Smooth muscle cell (in vitro differentiated cells): ENCODE data around the gene KIF6. TPM values are rescaled to one million over a fixed set of nuclear protein-coding genes. Genes with fewer than 3 reads are reported as not detected.

Source experiments
- DNase-seq: peaks from one replicate; lab custom pipeline; 2025; ENCODE audit not compliant: unreplicated experiment; lab: John Stamatoyannopoulos, UW
- H2AFZ ChIP-seq: fragments of 200-600 bp; sonication (generic); 2 replicates; pipeline ENCODE4 v1.6.0; 2016; ENCODE audit warnings: antibody characterized with exemption, low read depth, mild to moderate bottlenecking
- H3F3A ChIP-seq: fragments of 200-600 bp; sonication (generic); 2 replicates; pipeline ENCODE4 v1.6.0; 2017; ENCODE audit warnings: antibody characterized with exemption, low read depth
- H3K27ac ChIP-seq: fragments of 200-600 bp; sonication (generic); 2 replicates; pipeline ENCODE4 v1.5.1; 2016; ENCODE audit warnings: low read depth, mild to moderate bottlenecking
- H3K27me3 ChIP-seq: fragments of 200-600 bp; sonication (generic); 2 replicates; pipeline ENCODE4 v1.6.1; 2016; ENCODE audit warnings: low read depth, mild to moderate bottlenecking
- H3K36me3 ChIP-seq: fragments of 200-600 bp; sonication (generic); 2 replicates; pipeline ENCODE4 v1.5.1; 2016; ENCODE audit warnings: low read depth
- H3K4me1 ChIP-seq: fragments of 200-600 bp; sonication (generic); 2 replicates; pipeline ENCODE4 v1.5.1; 2016; ENCODE audit warnings: low read depth
- H3K4me2 ChIP-seq: fragments of 200-600 bp; sonication (generic); 2 replicates; pipeline ENCODE4 v1.6.0; 2016; ENCODE audit warnings: mild to moderate bottlenecking
- H3K4me3 ChIP-seq: fragments of 200-600 bp; sonication (generic); 2 replicates; pipeline ENCODE4 v1.5.1; 2016; ENCODE audit warnings: mild to moderate bottlenecking
- H3K79me2 ChIP-seq: fragments of 200-600 bp; sonication (generic); 2 replicates; pipeline ENCODE4 v1.6.0; 2016; ENCODE audit warnings: low read depth, mild to moderate bottlenecking
- H3K9ac ChIP-seq: fragments of 200-600 bp; sonication (generic); 2 replicates; pipeline ENCODE4 v1.6.0; 2016; ENCODE audit warnings: low read depth
- H3K9me3 ChIP-seq: fragments of 200-600 bp; sonication (generic); replicated peaks from 2 replicates; pipeline ENCODE4 v1.5.1; 2016; ENCODE audit warnings: low read depth
- H4K20me1 ChIP-seq: fragments of 200-600 bp; sonication (generic); 2 replicates; pipeline ENCODE4 v1.6.0; 2016; ENCODE audit warnings: low read depth
- WGBS: methylation state at CpG from one replicate; pipeline ENCODE4 v1.1.7; 2016; ENCODE audit warnings: low lambda C conversion rate; 5-methylcytosine and 5-hydroxymethylcytosine counted together
- polyA plus RNA-seq: library from polyadenylated mRNA; unstranded; fragments of >200 nt; fragmentation: Nextera tagmentation; extraction: Ambion mirVana; gene quantifications from 2 replicates; pipeline ENCODE4 v1.2.1, GENCODE V29; 2016
- total RNA-seq: library from RNA; depleted of rRNA; stranded (reverse); fragments of >200 nt; gene quantifications from 2 replicates; pipeline ENCODE4 v1.2.3, GENCODE V29; 2014
- TF ChIP-seq, protein P1 (sequence below): fragments of 200-600 bp; sonication (generic); IDR thresholded peaks from 2 replicates; pipeline ENCODE4 v1.5.1; 2017; ENCODE audit warnings: borderline replicate concordance, mild to moderate bottlenecking, antibody characterized with exemption; ENCODE audit not compliant: insufficient read depth, poor library complexity, severe bottlenecking

The KIF6 gene
- total and polyA plus RNA-seq, 2 experiments from 2014 or later = 1.1 to 1.5 TPM

GRCh38 chr6:39555136-39555535 lies 170.1 kb downstream of the KIF6 start:
- WGBS = 88% methylated on average over 3 of the region's 3 CpGs
- no peaks in the 10 kb centered on the region for H3K27me3 ChIP-seq
- DNase-seq = no peak

GRCh38 chr6:39553860-39554802 lies 171.1 kb downstream of the KIF6 start:
- no peaks in the 10 kb centered on the region for H3K4me1 ChIP-seq
- H3K27me3 ChIP-seq = peaks cover 3% of the 10 kb centered on the region
- TF ChIP-seq, protein P1, sequence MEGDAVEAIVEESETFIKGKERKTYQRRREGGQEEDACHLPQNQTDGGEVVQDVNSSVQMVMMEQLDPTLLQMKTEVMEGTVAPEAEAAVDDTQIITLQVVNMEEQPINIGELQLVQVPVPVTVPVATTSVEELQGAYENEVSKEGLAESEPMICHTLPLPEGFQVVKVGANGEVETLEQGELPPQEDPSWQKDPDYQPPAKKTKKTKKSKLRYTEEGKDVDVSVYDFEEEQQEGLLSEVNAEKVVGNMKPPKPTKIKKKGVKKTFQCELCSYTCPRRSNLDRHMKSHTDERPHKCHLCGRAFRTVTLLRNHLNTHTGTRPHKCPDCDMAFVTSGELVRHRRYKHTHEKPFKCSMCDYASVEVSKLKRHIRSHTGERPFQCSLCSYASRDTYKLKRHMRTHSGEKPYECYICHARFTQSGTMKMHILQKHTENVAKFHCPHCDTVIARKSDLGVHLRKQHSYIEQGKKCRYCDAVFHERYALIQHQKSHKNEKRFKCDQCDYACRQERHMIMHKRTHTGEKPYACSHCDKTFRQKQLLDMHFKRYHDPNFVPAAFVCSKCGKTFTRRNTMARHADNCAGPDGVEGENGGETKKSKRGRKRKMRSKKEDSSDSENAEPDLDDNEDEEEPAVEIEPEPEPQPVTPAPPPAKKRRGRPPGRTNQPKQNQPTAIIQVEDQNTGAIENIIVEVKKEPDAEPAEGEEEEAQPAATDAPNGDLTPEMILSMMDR = no peak
- H3K27ac ChIP-seq = no peak overlapping the region
- no peaks in the 10 kb centered on the region for H3F3A ChIP-seq
- no peak overlapping the region for H2AFZ ChIP-seq
- H3K79me2 ChIP-seq = no peaks in the 10 kb centered on the region
- 89% methylated on average over 11 of the region's 11 CpGs for WGBS
- H3K36me3 ChIP-seq = no peaks in the 10 kb centered on the region
- no peaks in the 10 kb centered on the region for H3K9me3 ChIP-seq
- no peaks in the 10 kb centered on the region for H4K20me1 ChIP-seq
- no peak overlapping the region for H3K9ac ChIP-seq
- H3K4me3 ChIP-seq = no peak overlapping the region
- no peak overlapping the region for H3K4me2 ChIP-seq
- DNase-seq = no peak

More at GRCh38 chr6:39555136-39555535, 170.1 kb downstream of the KIF6 start:
- H3K79me2 ChIP-seq = no peaks in the 10 kb centered on the region
- H3K27ac ChIP-seq = no peak overlapping the region
- no peaks in the 10 kb centered on the region for H3F3A ChIP-seq
- H3K9me3 ChIP-seq = no peaks in the 10 kb centered on the region
- H2AFZ ChIP-seq = no peak overlapping the region
- no peak overlapping the region for H3K9ac ChIP-seq
- no peaks in the 10 kb centered on the region for H3K36me3 ChIP-seq
- H3K4me2 ChIP-seq = no peak overlapping the region
- H3K4me3 ChIP-seq = no peak overlapping the region
- H4K20me1 ChIP-seq = no peaks in the 10 kb centered on the region
- TF ChIP-seq, protein P1 = no peak
- no peaks in the 10 kb centered on the region for H3K4me1 ChIP-seq

- Histone ChIP-seq H4K20me1 (no peaks in the 10 kb centered on the region), H3K27me3 (peaks cover 4% of the 10 kb centered on the region), H3K4me1 (no peaks in the 10 kb centered on the region), H3K9me3 (no peaks in the 10 kb centered on the region), H3K9ac (no peak overlapping the region), H3K36me3 (no peaks in the 10 kb centered on the region), H3K4me2 (no peak overlapping the region), H3K27ac (no peak overlapping the region), H3F3A (no peaks in the 10 kb centered on the region), H2AFZ (no peak overlapping the region), H3K79me2 (no peaks in the 10 kb centered on the region), H3K4me3 (no peak overlapping the region)
- no peak for DNase-seq
- TF ChIP-seq, protein P1 = no peak
These were observed 172.2 kb downstream of the KIF6 start for GRCh38 chr6:39553029-39553428.
